PFSK-1 (cell line): ENCODE data around the gene TTC5.

Experiments
- FOXP2 ChIP-seq: optimal IDR thresholded peaks from 2 replicates; pipeline ENCODE3; 2011; ENCODE audit warnings: borderline replicate concordance, control low read depth, inconsistent platforms; ENCODE audit not compliant: insufficient read depth; ENCODE audit errors: extremely low read length, extremely low read depth
- POLR2AphosphoS5 ChIP-seq: IDR thresholded peaks from 2 replicates; pipeline ENCODE4 v1.6.1; 2012; ENCODE audit warnings: low read depth, mild to moderate bottlenecking, control low read depth, low read length, moderate library complexity
- REST ChIP-seq, 2 experiments: IDR thresholded peaks; 2 replicates each; pipeline versions ENCODE4 v1.6.1 to v1.8.0; 2011 to 2012; ENCODE audit warnings: low read depth in 2 of 2, low read length in 2 of 2, control low read depth in 1 of 2, inconsistent platforms in 1 of 2, mild to moderate bottlenecking in 1 of 2, moderate library complexity in 1 of 2; ENCODE audit not compliant: insufficient read depth in 1 of 2
- SIN3A ChIP-seq: IDR thresholded peaks from 2 replicates; pipeline ENCODE4 v1.6.1; 2012; ENCODE audit warnings: mild to moderate bottlenecking, low read length, moderate library complexity, borderline replicate concordance; ENCODE audit not compliant: insufficient read depth
- TAF1 ChIP-seq: IDR thresholded peaks from 2 replicates; pipeline ENCODE4 v1.6.1; 2012; ENCODE audit warnings: low read length, control low read depth, borderline replicate concordance; ENCODE audit not compliant: insufficient read depth

The TTC5 gene

GRCh38 chr14:20333494-20333841, 27.7 kb upstream of the TTC5 start:
- no peak for TF ChIP-seq POLR2AphosphoS5
- TF ChIP-seq REST (IDR thresholded peaks at IDR 0.05; ENCODE audit: insufficient read depth in 1 of 2, low read depth in 2 of 2, low read length in 2 of 2) = no peak
- no peak for TF ChIP-seq FOXP2
- no peak for TF ChIP-seq TAF1

GRCh38 chr14:20332788-20333493, 27.2 kb upstream of the TTC5 start, which contains the start of gene CCNB1IP1:
Gene CCNB1IP1, minus strand, starts transcription at chr14:20333279. Its CDS starts 16,756 bp downstream, at chr14:20316523.
- TF ChIP-seq REST (IDR thresholded peaks at IDR 0.05; ENCODE audit: insufficient read depth in 1 of 2, low read depth in 2 of 2, low read length in 2 of 2) (no peak), POLR2AphosphoS5 (peak; percentile 55; the same call in 1 of the 2 replicates), TAF1 (peak; percentile 69; the same call in 1 of the 2 replicates), SIN3A (peak; percentile 42; the same call in 1 of the 2 replicates), FOXP2 (no peak)

DNA sequence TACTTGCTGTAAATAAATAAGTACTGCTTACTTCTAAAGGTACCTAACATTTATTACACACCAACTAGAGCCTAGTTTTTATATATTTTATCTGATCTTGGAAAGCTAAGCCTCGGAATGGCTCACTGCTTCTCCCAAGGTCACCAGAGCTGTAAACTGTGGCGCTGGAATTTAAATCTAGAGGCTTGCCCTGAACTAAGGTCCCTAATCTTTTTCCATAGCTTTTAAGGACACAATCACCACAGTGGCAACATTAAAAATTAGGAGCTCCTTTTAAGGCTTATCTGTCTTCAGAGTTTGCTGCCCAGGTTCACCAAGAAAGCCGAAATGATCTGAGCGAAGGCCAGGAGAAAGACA, 26.7 kb upstream of the TTC5 start:
- TF ChIP-seq TAF1 (no peak), SIN3A (no peak), POLR2AphosphoS5 (no peak), FOXP2 (no peak), REST (IDR thresholded peaks at IDR 0.05; ENCODE audit: insufficient read depth in 1 of 2, low read depth in 2 of 2, low read length in 2 of 2) (no peak)

GRCh38 chr14:20331053-20331613, 25.4 kb upstream of the TTC5 start:
- no peak for TF ChIP-seq REST (IDR thresholded peaks at IDR 0.05; ENCODE audit: insufficient read depth in 1 of 2, low read depth in 2 of 2, low read length in 2 of 2)
- no peak for TF ChIP-seq FOXP2
- TF ChIP-seq TAF1 = no peak
- TF ChIP-seq POLR2AphosphoS5 = no peak
- no peak for TF ChIP-seq SIN3A

GRCh38 chr14:20329355-20329754, 23.6 kb upstream of the TTC5 start:
- TF ChIP-seq POLR2AphosphoS5 (no peak), SIN3A (no peak), REST (IDR thresholded peaks at IDR 0.05; ENCODE audit: insufficient read depth in 1 of 2, low read depth in 2 of 2, low read length in 2 of 2) (no peak), FOXP2 (no peak), TAF1 (no peak)
